ENCODE measurements around the gene ACRBP. TPM values are rescaled to one million over a fixed set of nuclear protein-coding genes. Genes with fewer than 3 reads are reported as not detected.

ACRBP gene
- total and polyA plus RNA-seq, 7 donors: 0.29 to 0.99 (median 0.82) TPM; not detected in 1

- H3K4me3 ChIP-seq: peak overlapping the region; percentile 67
- no peak for DNase-seq
- no peak for TF ChIP-seq CTCF (IDR thresholded peaks at IDR 0.05)
- intact Hi-C loops (cut with DNase I): no loop called here
- H3K9me3 ChIP-seq: no peaks in the 10 kb centered on the region
- 54 to 64% (median 61%) methylated on average over 27 to 28 of the region's 28 CpGs for WGBS, 3 donors
- peak overlapping the region; percentile 46 for H3K27ac ChIP-seq
- no peaks in the 10 kb centered on the region for H3K27me3 ChIP-seq (ENCODE audit: insufficient read depth in 3 of 3, low read length in 2 of 3)
- peak; percentile 10 to 42 (median 22) for ATAC-seq
- no peaks in the 10 kb centered on the region for H3K4me1 ChIP-seq
- H3K36me3 ChIP-seq (ENCODE audit: insufficient read depth in 1 of 2, low read depth in 1 of 2): peaks cover 0 to 34% of the 10 kb centered on the region in 2 donors
Observed at GRCh38 chr12:6646276-6647082, 753 bp downstream of the ACRBP start.

- 31 to 35% (median 34%) methylated on average over 5 of the region's 5 CpGs for WGBS, 3 donors
- Histone ChIP-seq H3K36me3 (ENCODE audit: insufficient read depth in 1 of 2, low read depth in 1 of 2) (peaks cover 0 to 18% of the 10 kb centered on the region in 2 donors), H3K4me3 (no peak overlapping the region), H3K27ac (no peak overlapping the region), H3K4me1 (no peaks in the 10 kb centered on the region), H3K27me3 (ENCODE audit: insufficient read depth in 3 of 3, low read length in 2 of 3) (no peaks in the 10 kb centered on the region), H3K9me3 (no peaks in the 10 kb centered on the region)
- ATAC-seq (no peak), DNase-seq (no peak)
- peak; percentile 7 for TF ChIP-seq CTCF (IDR thresholded peaks at IDR 0.05)
- intact Hi-C loops (cut with DNase I): no loop called here
Observed at GRCh38 chr12:6644903-6645302, 2.3 kb downstream of the ACRBP start.

- intact Hi-C loops (cut with DNase I): no loop called here
- no peak overlapping the region for H3K27ac ChIP-seq
- H3K9me3 ChIP-seq: no peaks in the 10 kb centered on the region
Observed at GRCh38 chr12:6644257-6644596, 3.0 kb downstream of the ACRBP start.

GRCh38 chr12:6643569-6644256, 3.5 kb downstream of the ACRBP start:
- DNase-seq (no peak), ATAC-seq (no peak)
- peaks cover 0 to 10% of the 10 kb centered on the region in 2 donors for H3K36me3 ChIP-seq (ENCODE audit: insufficient read depth in 1 of 2, low read depth in 1 of 2)
- H3K27ac ChIP-seq: no peak overlapping the region
- H3K9me3 ChIP-seq: no peaks in the 10 kb centered on the region
- no peaks in the 10 kb centered on the region for H3K27me3 ChIP-seq (ENCODE audit: insufficient read depth in 3 of 3, low read length in 2 of 3)
- intact Hi-C loops (cut with DNase I): no loop called here
- 78 to 85% (median 83%) methylated on average over 6 of the region's 6 CpGs for WGBS, 3 donors
- TF ChIP-seq CTCF (IDR thresholded peaks at IDR 0.05): no peak
- no peaks in the 10 kb centered on the region for H3K4me1 ChIP-seq
- no peak overlapping the region for H3K4me3 ChIP-seq

More at GRCh38 chr12:6644257-6644596, 3.0 kb downstream of the ACRBP start:
- no peak for TF ChIP-seq CTCF (IDR thresholded peaks at IDR 0.05)
- 59 to 70% (median 69%) methylated on average over 6 of the region's 6 CpGs for WGBS, 3 donors
- ATAC-seq: no peak
- Histone ChIP-seq H3K4me1 (no peaks in the 10 kb centered on the region), H3K4me3 (no peak overlapping the region), H3K27me3 (ENCODE audit: insufficient read depth in 3 of 3, low read length in 2 of 3) (no peaks in the 10 kb centered on the region), H3K36me3 (ENCODE audit: insufficient read depth in 1 of 2, low read depth in 1 of 2) (peaks cover 0 to 11% of the 10 kb centered on the region in 2 donors)
- DNase-seq: no peak

All from psoas muscle (tissue), 8 donors.